AG10803 (cell line): ENCODE results near the gene CCNE1.
"Not testable (repeated sequence)": the region's sequence is repeated elsewhere in the genome, so short reads cannot be mapped to it uniquely, and the experiment has no call there.

Experiments
- DNase-seq: peaks from one replicate; pipeline ENCODE4 v3.0.0; 2010; ENCODE audit warnings: low read depth
- H3K4me3 ChIP-seq: 2 replicates; pipeline ENCODE4 v1.5.1; 2011; ENCODE audit warnings: mild to moderate bottlenecking, low read length, control low read depth
- TF ChIP-seq, protein P1 (sequence below): conservative IDR thresholded peaks from 2 replicates; pipeline ENCODE4 v1.5.1; 2011; ENCODE audit warnings: mild to moderate bottlenecking, low read length, control low read depth, inconsistent platforms

Gene CCNE1

GRCh38 chr19:29813642-29814041 lies 1.9 kb downstream of the CCNE1 start:
- TF ChIP-seq, protein P1, sequence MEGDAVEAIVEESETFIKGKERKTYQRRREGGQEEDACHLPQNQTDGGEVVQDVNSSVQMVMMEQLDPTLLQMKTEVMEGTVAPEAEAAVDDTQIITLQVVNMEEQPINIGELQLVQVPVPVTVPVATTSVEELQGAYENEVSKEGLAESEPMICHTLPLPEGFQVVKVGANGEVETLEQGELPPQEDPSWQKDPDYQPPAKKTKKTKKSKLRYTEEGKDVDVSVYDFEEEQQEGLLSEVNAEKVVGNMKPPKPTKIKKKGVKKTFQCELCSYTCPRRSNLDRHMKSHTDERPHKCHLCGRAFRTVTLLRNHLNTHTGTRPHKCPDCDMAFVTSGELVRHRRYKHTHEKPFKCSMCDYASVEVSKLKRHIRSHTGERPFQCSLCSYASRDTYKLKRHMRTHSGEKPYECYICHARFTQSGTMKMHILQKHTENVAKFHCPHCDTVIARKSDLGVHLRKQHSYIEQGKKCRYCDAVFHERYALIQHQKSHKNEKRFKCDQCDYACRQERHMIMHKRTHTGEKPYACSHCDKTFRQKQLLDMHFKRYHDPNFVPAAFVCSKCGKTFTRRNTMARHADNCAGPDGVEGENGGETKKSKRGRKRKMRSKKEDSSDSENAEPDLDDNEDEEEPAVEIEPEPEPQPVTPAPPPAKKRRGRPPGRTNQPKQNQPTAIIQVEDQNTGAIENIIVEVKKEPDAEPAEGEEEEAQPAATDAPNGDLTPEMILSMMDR, result no peak
- no peak for DNase-seq
- H3K4me3 ChIP-seq, result no peak overlapping the region

DNA sequence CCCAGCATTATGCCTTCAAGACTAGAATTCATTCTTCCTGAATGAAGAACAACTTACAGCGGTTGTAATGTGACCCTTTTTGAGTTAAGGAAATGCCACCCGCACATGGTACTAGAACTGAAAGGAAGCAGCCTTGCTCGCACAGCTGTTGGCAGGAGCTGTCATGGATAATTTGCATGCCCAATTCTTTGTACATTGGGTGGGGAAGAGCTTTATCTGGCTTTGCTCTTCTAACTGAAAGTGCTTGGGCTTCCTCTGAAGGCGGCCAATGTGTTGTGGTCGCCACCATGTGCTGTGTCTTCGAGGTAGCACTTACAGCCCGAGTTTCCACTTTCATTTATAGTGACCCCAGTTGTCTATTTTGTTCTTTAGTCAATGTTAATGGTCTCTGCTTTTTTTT lies 3.4 kb downstream of the CCNE1 start:
- DNase-seq, result no peak
- H3K4me3 ChIP-seq, result no peak overlapping the region
- TF ChIP-seq, protein P1, result no peak

DNA sequence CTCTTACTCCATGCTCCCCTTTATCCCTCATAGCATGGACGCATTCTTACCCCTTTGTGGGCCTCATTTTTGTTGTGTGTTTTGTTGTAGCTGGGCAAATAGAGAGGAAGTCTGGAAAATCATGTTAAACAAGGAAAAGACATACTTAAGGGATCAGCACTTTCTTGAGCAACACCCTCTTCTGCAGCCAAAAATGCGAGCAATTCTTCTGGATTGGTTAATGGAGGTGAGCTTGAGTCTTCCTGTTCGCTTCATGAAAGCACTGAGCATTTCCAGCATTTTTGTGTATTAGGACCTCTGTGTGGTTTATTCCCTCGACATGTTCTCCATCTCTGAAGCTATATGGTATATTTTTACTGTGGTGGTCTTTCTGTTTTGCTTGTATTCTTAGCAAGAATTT lies 5.5 kb downstream of the CCNE1 start:
- H3K4me3 ChIP-seq, result no peak overlapping the region
- peak; percentile 28 for DNase-seq
- TF ChIP-seq, protein P1, result no peak

- DNase-seq, result no peak
- TF ChIP-seq, protein P1, result no peak
- H3K4me3 ChIP-seq, result no peak overlapping the region
These were observed 7.5 kb downstream of the CCNE1 start for GRCh38 chr19:29819300-29819699.

- H3K4me3 ChIP-seq, result no peak overlapping the region
- no peak for DNase-seq
- TF ChIP-seq, protein P1, result no peak
These were observed 8.2 kb downstream of the CCNE1 start for GRCh38 chr19:29819986-29820385.

DNA sequence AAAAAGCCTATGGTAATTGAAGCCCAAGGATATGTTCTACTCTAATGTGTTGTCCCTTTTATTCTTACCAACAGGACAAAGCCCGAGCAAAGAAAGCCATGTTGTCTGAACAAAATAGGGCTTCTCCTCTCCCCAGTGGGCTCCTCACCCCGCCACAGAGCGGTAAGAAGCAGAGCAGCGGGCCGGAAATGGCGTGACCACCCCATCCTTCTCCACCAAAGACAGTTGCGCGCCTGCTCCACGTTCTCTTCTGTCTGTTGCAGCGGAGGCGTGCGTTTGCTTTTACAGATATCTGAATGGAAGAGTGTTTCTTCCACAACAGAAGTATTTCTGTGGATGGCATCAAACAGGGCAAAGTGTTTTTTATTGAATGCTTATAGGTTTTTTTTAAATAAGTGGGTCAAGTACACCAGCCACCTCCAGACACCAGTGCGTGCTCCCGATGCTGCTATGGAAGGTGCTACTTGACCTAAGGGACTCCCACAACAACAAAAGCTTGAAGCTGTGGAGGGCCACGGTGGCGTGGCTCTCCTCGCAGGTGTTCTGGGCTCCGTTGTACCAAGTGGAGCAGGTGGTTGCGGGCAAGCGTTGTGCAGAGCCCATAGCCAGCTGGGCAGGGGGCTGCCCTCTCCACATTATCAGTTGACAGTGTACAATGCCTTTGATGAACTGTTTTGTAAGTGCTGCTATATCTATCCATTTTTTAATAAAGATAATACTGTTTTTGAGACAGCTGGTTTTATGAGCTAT lies 12.0 kb downstream of the CCNE1 start:
- DNase-seq, result no peak
- TF ChIP-seq, protein P1, result no peak
- no peak overlapping the region for H3K4me3 ChIP-seq

- DNase-seq, H3K4me3 ChIP-seq: not testable (repeated sequence)
These were observed 13.5 kb downstream of the CCNE1 start for GRCh38 chr19:29825263-29825662.
